Measurements from ENCODE around the gene KIF5C. TPM values are rescaled to one million over a fixed set of nuclear protein-coding genes. Genes with fewer than 3 reads are reported as not detected.
"Not testable (repeated sequence)": the region's sequence is repeated elsewhere in the genome, so short reads cannot be mapped to it uniquely, and the experiment has no call there.

The KIF5C gene
- 1 to 10 TPM; 4.1 to 5.6 (median 5.3) TPM for polyA plus RNA-seq (ENCODE audit: insufficient read length in 3 of 3)
- long read RNA-seq, donor 1: 0 reads
- long read RNA-seq, donor 2: 0 reads
- long read RNA-seq, donor 3: 0 reads
- long read RNA-seq, donor 4: 0 reads
- long read RNA-seq, donor 5: 0 reads
- long read RNA-seq, donor 6: 0 reads
- long read RNA-seq, donor 7, full-length matches to known transcripts: 1 of 1 reads
- long read RNA-seq, donor 7, partial matches to known transcripts: 0 of 1 reads
- long read RNA-seq, donor 7, other reads (novel, unspliced or antisense): 0 of 1 reads
- long read RNA-seq, donor 8: 0 reads
- long read RNA-seq, donor 9: 0 reads
- long read RNA-seq, donor 10: 0 reads
- long read RNA-seq, donor 11: 0 reads
- long read RNA-seq, donor 12: 0 reads
- long read RNA-seq, donor 13: 0 reads
- long read RNA-seq, donor 14: 0 reads
- long read RNA-seq, donor 15: 0 reads
- long read RNA-seq, donor 16: 0 reads

- DNase-seq (ENCODE audit: extremely low read depth in 1 of 11, low read depth in 9 of 11, low spot score in 4 of 11): peak; percentile 50 to 81 (median 75)
Observed at GRCh38 chr2:148874868-148875341, at the start of gene KIF5C. Gene KIF5C, plus strand, starts transcription at chr2:148875227. Its CDS starts 391 bp downstream, at chr2:148875618.

- no peak for DNase-seq (ENCODE audit: extremely low read depth in 1 of 11, low read depth in 9 of 11, low spot score in 4 of 11)
Observed at GRCh38 chr2:148826791-148827190, 48.2 kb upstream of the KIF5C start.

GRCh38 chr2:148828941-148829340, 46.1 kb upstream of the KIF5C start:
- DNase-seq (ENCODE audit: extremely low read depth in 1 of 11, low read depth in 9 of 11, low spot score in 4 of 11): no peak

- DNase-seq (ENCODE audit: extremely low read depth in 1 of 11, low read depth in 9 of 11, low spot score in 4 of 11): no peak
Observed at GRCh38 chr2:148829618-148830017, 45.4 kb upstream of the KIF5C start.

GRCh38 chr2:148832637-148833036, 42.4 kb upstream of the KIF5C start:
- DNase-seq (ENCODE audit: extremely low read depth in 1 of 11, low read depth in 9 of 11, low spot score in 4 of 11): no peak

- DNase-seq (ENCODE audit: extremely low read depth in 1 of 11, low read depth in 9 of 11, low spot score in 4 of 11): no peak
Observed at GRCh38 chr2:148842050-148842449, 33.0 kb upstream of the KIF5C start.

GRCh38 chr2:148848146-148848545, 26.9 kb upstream of the KIF5C start:
- DNase-seq (ENCODE audit: extremely low read depth in 1 of 11, low read depth in 9 of 11, low spot score in 4 of 11): no peak

GRCh38 chr2:148853458-148853857, 21.6 kb upstream of the KIF5C start:
- no peak for DNase-seq (ENCODE audit: extremely low read depth in 1 of 11, low read depth in 9 of 11, low spot score in 4 of 11)

- no peak for DNase-seq (ENCODE audit: extremely low read depth in 1 of 11, low read depth in 9 of 11, low spot score in 4 of 11)
Observed at GRCh38 chr2:148860037-148860436, 15.0 kb upstream of the KIF5C start.

GRCh38 chr2:148861367-148861766, 13.7 kb upstream of the KIF5C start:
- DNase-seq (ENCODE audit: extremely low read depth in 1 of 11, low read depth in 9 of 11, low spot score in 4 of 11): no peak

GRCh38 chr2:148862478-148862877, 12.5 kb upstream of the KIF5C start:
- DNase-seq (ENCODE audit: extremely low read depth in 1 of 11, low read depth in 9 of 11, low spot score in 4 of 11): not testable (repeated sequence)

- DNase-seq (ENCODE audit: extremely low read depth in 1 of 11, low read depth in 9 of 11, low spot score in 4 of 11): no peak
Observed at GRCh38 chr2:148865512-148865911, 9.5 kb upstream of the KIF5C start.

GRCh38 chr2:148866091-148866490, 8.9 kb upstream of the KIF5C start:
- DNase-seq (ENCODE audit: extremely low read depth in 1 of 11, low read depth in 9 of 11, low spot score in 4 of 11): no peak

GRCh38 chr2:148867079-148867769, 7.8 kb upstream of the KIF5C start:
- no peak for DNase-seq (ENCODE audit: extremely low read depth in 1 of 11, low read depth in 9 of 11, low spot score in 4 of 11)

- no peak for DNase-seq (ENCODE audit: extremely low read depth in 1 of 11, low read depth in 9 of 11, low spot score in 4 of 11)
Observed at GRCh38 chr2:148875387-148876051, 492 bp downstream of the KIF5C start.

- no peak for DNase-seq (ENCODE audit: extremely low read depth in 1 of 11, low read depth in 9 of 11, low spot score in 4 of 11)
Observed at GRCh38 chr2:148876202-148876594, 1.2 kb downstream of the KIF5C start.

- peak in 3 of 11 donors; percentile 18 to 32 (median 18) for DNase-seq (ENCODE audit: extremely low read depth in 1 of 11, low read depth in 9 of 11, low spot score in 4 of 11)
Observed at GRCh38 chr2:148876595-148877402, 1.8 kb downstream of the KIF5C start.

GRCh38 chr2:148877403-148877740, 2.3 kb downstream of the KIF5C start:
- DNase-seq (ENCODE audit: extremely low read depth in 1 of 11, low read depth in 9 of 11, low spot score in 4 of 11): no peak

- no peak for DNase-seq (ENCODE audit: extremely low read depth in 1 of 11, low read depth in 9 of 11, low spot score in 4 of 11)
Observed at GRCh38 chr2:148880636-148881035, 5.6 kb downstream of the KIF5C start.
